Measurements from ENCODE around the gene CUTA. TPM values are rescaled to one million over a fixed set of nuclear protein-coding genes. Genes with fewer than 3 reads are reported as not detected.

Gene CUTA, protein sequence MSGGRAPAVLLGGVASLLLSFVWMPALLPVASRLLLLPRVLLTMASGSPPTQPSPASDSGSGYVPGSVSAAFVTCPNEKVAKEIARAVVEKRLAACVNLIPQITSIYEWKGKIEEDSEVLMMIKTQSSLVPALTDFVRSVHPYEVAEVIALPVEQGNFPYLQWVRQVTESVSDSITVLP
- total RNA-seq: 100 to 1,000 TPM; 166 to 186 (median 184) TPM
- total RNA-seq (2013): 107 TPM

DNA sequence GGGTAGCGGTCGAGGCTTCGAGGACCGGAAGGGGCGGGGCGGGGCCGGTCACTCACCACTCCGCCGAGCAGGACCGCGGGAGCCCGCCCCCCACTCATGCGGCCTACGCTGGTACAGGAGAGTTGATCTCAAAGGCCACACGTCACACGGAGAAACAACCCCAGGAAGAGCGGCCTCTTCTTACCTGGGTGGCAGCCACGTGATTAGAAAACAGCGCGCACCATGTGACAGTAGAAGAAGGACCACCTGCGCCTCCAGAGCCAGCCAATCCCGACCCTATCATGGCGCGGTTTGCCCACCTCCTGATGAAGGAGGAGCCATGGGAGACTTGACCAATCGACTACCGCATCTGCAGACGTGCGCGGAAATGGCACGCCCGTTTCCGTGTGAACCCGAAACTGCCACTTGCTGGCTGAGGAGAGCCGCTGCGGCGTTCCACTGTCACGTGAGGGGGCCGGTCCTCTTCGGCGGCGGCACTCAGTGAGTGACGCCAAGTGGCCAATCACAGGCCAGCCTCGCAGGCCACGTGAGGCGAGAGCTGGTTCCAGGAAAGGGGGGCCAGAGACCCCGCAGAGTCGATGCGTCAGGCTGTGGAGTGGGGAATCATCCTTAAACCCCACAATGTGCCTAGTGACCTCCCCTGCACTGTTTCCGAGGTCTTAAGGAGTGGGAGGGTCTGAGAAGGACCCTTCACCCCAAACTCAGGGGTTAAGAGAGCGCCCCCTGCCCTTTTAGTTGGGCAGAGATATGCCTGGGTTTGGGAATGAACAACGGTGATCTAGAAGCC, at the start of gene CUTA:
TSS of gene CUTA (minus strand) at position 205 of the 787 bp plus-strand sequence. CDS start at position 98, 107 bp downstream.
- under 1% methylated on average over 48 of the region's 51 CpGs for WGBS (ENCODE audit: insufficient coverage)

DNA sequence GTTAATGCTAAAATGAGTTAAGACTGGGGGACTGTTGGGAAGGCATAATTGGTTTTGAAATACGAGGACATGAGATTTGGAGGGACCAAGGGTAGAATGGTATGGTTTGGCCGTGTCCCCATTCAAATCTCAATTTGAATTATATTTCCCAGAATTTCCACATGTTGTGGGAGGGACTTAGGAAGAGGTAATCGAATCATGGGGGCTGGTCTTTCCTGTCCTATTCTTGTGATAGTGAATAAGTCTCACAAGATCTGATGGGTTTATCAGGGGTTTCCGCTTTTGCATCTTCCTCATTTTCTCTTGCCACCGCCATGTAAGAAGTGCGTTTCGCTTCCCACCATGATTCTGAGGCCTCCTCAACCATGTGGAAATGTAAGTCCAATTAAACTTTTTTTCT, 49.2 kb upstream of the CUTA start:
- no peak overlapping the region for H3K4me3 Mint-ChIP-seq
- no peak overlapping the region for H3K27ac Mint-ChIP-seq
- peaks cover 0 to 11% of the 10 kb centered on the region in 2 donors for H3K27me3 Mint-ChIP-seq (ENCODE audit: low read depth in 2 of 2)
- intact Hi-C loops (cut with micrococcal nuclease): no loop called here
- no peaks in the 10 kb centered on the region for H3K36me3 Mint-ChIP-seq
- H3K27me3 ChIP-seq (ENCODE audit: control insufficient read depth, insufficient read depth, low read length): no peaks in the 10 kb centered on the region
- H3K36me3 ChIP-seq (ENCODE audit: control insufficient read depth, insufficient read depth, low read length): no peaks in the 10 kb centered on the region
- DNase-seq (no peak), ATAC-seq (no peak)
- WGBS (ENCODE audit: insufficient coverage): 80% methylated on average over 6 of the region's 7 CpGs
- TF ChIP-seq, protein P1, sequence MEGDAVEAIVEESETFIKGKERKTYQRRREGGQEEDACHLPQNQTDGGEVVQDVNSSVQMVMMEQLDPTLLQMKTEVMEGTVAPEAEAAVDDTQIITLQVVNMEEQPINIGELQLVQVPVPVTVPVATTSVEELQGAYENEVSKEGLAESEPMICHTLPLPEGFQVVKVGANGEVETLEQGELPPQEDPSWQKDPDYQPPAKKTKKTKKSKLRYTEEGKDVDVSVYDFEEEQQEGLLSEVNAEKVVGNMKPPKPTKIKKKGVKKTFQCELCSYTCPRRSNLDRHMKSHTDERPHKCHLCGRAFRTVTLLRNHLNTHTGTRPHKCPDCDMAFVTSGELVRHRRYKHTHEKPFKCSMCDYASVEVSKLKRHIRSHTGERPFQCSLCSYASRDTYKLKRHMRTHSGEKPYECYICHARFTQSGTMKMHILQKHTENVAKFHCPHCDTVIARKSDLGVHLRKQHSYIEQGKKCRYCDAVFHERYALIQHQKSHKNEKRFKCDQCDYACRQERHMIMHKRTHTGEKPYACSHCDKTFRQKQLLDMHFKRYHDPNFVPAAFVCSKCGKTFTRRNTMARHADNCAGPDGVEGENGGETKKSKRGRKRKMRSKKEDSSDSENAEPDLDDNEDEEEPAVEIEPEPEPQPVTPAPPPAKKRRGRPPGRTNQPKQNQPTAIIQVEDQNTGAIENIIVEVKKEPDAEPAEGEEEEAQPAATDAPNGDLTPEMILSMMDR (IDR thresholded peaks at IDR 0.05): no peak
- H3K27ac ChIP-seq (ENCODE audit: low read length): no peak overlapping the region
- no peaks in the 10 kb centered on the region for H3K4me1 ChIP-seq (ENCODE audit: control insufficient read depth, insufficient read depth, low read length)
- H3K4me1 Mint-ChIP-seq: no peaks in the 10 kb centered on the region
- no peak overlapping the region for H3K4me3 ChIP-seq (ENCODE audit: low read length)
- H3K9me3 Mint-ChIP-seq: no peaks in the 10 kb centered on the region
- no peaks in the 10 kb centered on the region for H3K9me3 ChIP-seq (ENCODE audit: control insufficient read depth, insufficient read depth, low read length)

More for the DNA sequence above, at the start of gene CUTA:
- Histone ChIP-seq H3K36me3 (ENCODE audit: control insufficient read depth, insufficient read depth, low read length) (peaks cover 33% of the 10 kb centered on the region), H3K4me3 (ENCODE audit: low read length) (peak within 1 kb of the TSS; percentile 80), H3K4me1 (ENCODE audit: control insufficient read depth, insufficient read depth, low read length) (peaks cover 55% of the 10 kb centered on the region), H3K27ac (ENCODE audit: low read length) (peak within 1 kb of the TSS; percentile 95), H3K27me3 (ENCODE audit: control insufficient read depth, insufficient read depth, low read length) (no peaks in the 10 kb centered on the region), H3K9me3 (ENCODE audit: control insufficient read depth, insufficient read depth, low read length) (no peaks in the 10 kb centered on the region)
- no peaks in the 10 kb centered on the region for H3K36me3 Mint-ChIP-seq
- H3K9me3 Mint-ChIP-seq: no peaks in the 10 kb centered on the region
- ATAC-seq (peak; percentile 83 to 94 (median 84)), DNase-seq (peak; percentile 98 to 100)
- TF ChIP-seq, protein P1 (IDR thresholded peaks at IDR 0.05): no peak
- intact Hi-C loops (cut with micrococcal nuclease): loop anchor here (1.0 to 5.0 kb wide), 5 partner anchors 8 to 105 kb away; partner anchors contain the start of genes KIFC1 and ZBTB9
- no peaks in the 10 kb centered on the region for H3K27me3 Mint-ChIP-seq (ENCODE audit: low read depth in 2 of 2)
- H3K4me1 Mint-ChIP-seq: peaks cover 55 to 72% of the 10 kb centered on the region in 2 donors
- H3K27ac Mint-ChIP-seq: peak within 1 kb of the TSS; percentile 100
- H3K4me3 Mint-ChIP-seq: peak within 1 kb of the TSS; percentile 97

DNA sequence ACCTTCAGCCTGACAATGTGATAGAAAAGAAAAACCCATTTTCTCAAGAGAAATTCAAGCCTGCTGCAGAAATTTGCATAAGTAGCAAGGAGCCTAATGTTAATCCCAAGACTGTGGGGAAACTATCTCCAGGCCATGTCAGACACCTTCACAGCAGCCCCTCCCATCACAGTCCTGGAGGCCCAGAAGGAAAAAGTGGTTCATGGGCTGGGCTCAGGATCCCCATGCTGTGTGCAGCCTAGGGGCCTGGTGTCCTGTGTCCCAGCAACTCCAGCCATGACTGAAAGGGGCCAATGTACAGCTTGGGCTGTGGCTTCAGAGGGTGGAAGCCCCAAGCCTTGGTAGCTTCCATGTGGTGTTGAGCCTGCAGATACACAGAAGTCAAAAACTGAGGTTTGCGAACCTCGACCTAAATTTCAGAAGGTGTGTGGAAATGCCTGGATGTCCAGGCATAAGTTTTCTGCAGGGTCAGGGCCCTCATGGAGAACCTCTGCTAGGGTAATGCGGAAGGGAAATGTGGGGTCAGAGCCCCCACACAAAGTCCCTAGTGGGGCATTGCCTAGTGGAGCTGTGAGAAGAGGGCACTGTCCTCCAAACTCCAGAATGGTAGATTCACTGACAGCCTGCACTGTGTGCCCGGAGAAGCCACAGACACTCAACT, 48.3 kb upstream of the CUTA start:
- H3K27ac ChIP-seq (ENCODE audit: low read length): no peak overlapping the region
- H3K4me3 Mint-ChIP-seq: no peak overlapping the region
- intact Hi-C loops (cut with micrococcal nuclease): no loop called here
- peaks cover 0 to 9% of the 10 kb centered on the region in 2 donors for H3K27me3 Mint-ChIP-seq (ENCODE audit: low read depth in 2 of 2)
- 94% methylated on average over 4 of the region's 4 CpGs for WGBS (ENCODE audit: insufficient coverage)
- H3K4me1 Mint-ChIP-seq: no peaks in the 10 kb centered on the region
- TF ChIP-seq, protein P1 (IDR thresholded peaks at IDR 0.05): no peak
- no peaks in the 10 kb centered on the region for H3K36me3 Mint-ChIP-seq
- no peaks in the 10 kb centered on the region for H3K36me3 ChIP-seq (ENCODE audit: control insufficient read depth, insufficient read depth, low read length)
- no peaks in the 10 kb centered on the region for H3K27me3 ChIP-seq (ENCODE audit: control insufficient read depth, insufficient read depth, low read length)
- no peak overlapping the region for H3K4me3 ChIP-seq (ENCODE audit: low read length)
- H3K9me3 ChIP-seq (ENCODE audit: control insufficient read depth, insufficient read depth, low read length): no peaks in the 10 kb centered on the region
- no peak overlapping the region for H3K27ac Mint-ChIP-seq
- no peaks in the 10 kb centered on the region for H3K4me1 ChIP-seq (ENCODE audit: control insufficient read depth, insufficient read depth, low read length)
- DNase-seq: no peak
- no peak for ATAC-seq
- no peaks in the 10 kb centered on the region for H3K9me3 Mint-ChIP-seq

Data from natural killer cell (primary cell).